AG08396 (cell line): ENCODE data around the gene HSP90AA1.

ENCODE experiments used
- DNase-seq: peaks from one replicate; pipeline ENCODE4 v3.0.0; 2012; ENCODE audit warnings: low spot score, mixed read lengths

The HSP90AA1 gene

GRCh38 chr14:102039157-102039556 lies 47.7 kb downstream of the HSP90AA1 start:
- no peak for DNase-seq

- no peak for DNase-seq
Measured at GRCh38 chr14:102037686-102038085, 49.2 kb downstream of the HSP90AA1 start.

- DNase-seq = no peak
Measured at GRCh38 chr14:102035914-102036313, 50.9 kb downstream of the HSP90AA1 start.

- DNase-seq = no peak
Measured at GRCh38 chr14:102034301-102034700, 52.5 kb downstream of the HSP90AA1 start.

GRCh38 chr14:102033241-102033640 lies 53.6 kb downstream of the HSP90AA1 start:
- no peak for DNase-seq
